Upper lobe of left lung (tissue), 4 donors: ENCODE measurements around the gene DHX9.

Source experiments
- CTCF ChIP-seq, 6 experiments: fragments of 450-650 bp in 4 of 6; fragments of 200-600 bp in 2 of 6; sonication (generic) in 2 of 6; IDR thresholded peaks; one replicate each; pipeline ENCODE4 v1.5.1; 2016 to 2019; ENCODE audit warnings: antibody characterized with exemption in 6 of 6
- EP300 ChIP-seq, 4 donors: sonication (generic); formaldehyde crosslinking; IDR thresholded peaks; one replicate each; pipeline ENCODE4 v1.5.1; 2017; ENCODE audit warnings: antibody characterized with exemption in 4 of 4, control low read depth in 2 of 4
- POLR2A ChIP-seq, 4 donors: fragments of 450-650 bp; IDR thresholded peaks; one replicate each; pipeline ENCODE4 v1.5.1; 2016 to 2017; ENCODE audit warnings: antibody characterized with exemption in 4 of 4, mild to moderate bottlenecking in 2 of 4
- POLR2AphosphoS5 ChIP-seq, 2 donors: sonication (generic); formaldehyde crosslinking; IDR thresholded peaks; one replicate each; pipeline ENCODE4 v1.5.1; 2017; ENCODE audit warnings: antibody characterized with exemption in 2 of 2

- TF ChIP-seq POLR2A (IDR thresholded peaks at IDR 0.05) (no peak), EP300 (IDR thresholded peaks at IDR 0.05) (no peak), CTCF (IDR thresholded peaks at IDR 0.05) (no peak), POLR2AphosphoS5 (IDR thresholded peaks at IDR 0.05) (no peak)
Measured at GRCh38 chr1:182863940-182864339, 24.8 kb downstream of the DHX9 start.
